ENCODE results near the gene KHK. TPM values are rescaled to one million over a fixed set of nuclear protein-coding genes. Genes with fewer than 3 reads are reported as not detected.

KHK gene
- total and polyA plus RNA-seq, 2 donors, result 1.7 to 6.8 TPM

DNA sequence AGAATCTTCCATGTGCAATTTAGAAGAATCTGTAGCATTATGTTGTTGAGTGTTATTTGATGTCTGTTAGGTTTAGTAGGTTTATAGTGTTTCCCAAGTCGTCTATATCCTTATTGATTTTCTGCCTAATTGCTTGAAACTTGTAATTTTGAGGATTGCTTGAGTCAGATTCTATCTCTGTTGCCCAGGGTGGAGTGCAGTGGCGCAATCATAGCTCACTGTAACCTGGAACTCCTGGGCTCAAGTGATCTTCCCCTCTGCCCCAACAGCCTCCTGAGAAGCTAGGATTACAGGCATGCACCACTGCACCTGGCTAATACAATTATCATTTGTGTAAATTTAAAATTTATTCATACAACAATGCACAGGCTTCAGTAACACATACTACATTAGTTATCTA lies 59.1 kb downstream of the KHK start:
- Histone ChIP-seq H3K36me3 (ENCODE audit: insufficient read depth) (no peaks in the 10 kb centered on the region), H3K27ac (ENCODE audit: low read depth) (no peak overlapping the region), H3K4me1 (ENCODE audit: insufficient read depth) (no peaks in the 10 kb centered on the region), H3K4me3 (ENCODE audit: low read depth, low read length) (no peak overlapping the region)
- WGBS, result 70% methylated on average over 2 of the region's 2 CpGs
- DNase-seq (ENCODE audit: extremely low spot score), result no peak

DNA sequence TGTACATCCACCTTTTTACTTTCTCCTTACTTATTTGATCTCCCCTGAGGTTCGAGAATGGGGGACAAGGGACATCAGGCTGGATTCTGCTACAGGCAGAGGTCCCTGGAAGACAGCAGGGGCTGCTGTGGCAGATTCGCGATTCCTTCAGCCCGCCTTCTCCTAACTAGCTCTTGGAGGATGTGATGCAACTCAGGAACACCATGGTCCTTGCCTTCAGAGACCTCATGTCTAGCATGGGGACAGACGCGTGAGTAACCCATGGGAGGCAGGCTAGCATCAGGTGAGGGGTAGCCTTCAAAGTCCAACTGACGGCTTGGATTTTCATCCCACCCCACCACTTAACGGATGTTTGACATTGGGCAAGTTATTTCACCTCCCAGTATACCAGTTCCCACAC lies 61.4 kb downstream of the KHK start:
- no peak for DNase-seq (ENCODE audit: extremely low spot score)
- WGBS, result 95% methylated on average over 8 of the region's 8 CpGs
- Histone ChIP-seq H3K27ac (ENCODE audit: low read depth) (no peak overlapping the region), H3K4me1 (ENCODE audit: insufficient read depth) (no peaks in the 10 kb centered on the region), H3K36me3 (ENCODE audit: insufficient read depth) (no peaks in the 10 kb centered on the region), H3K4me3 (ENCODE audit: low read depth, low read length) (no peak overlapping the region)

- peak; percentile 46 for DNase-seq (ENCODE audit: extremely low spot score)
- WGBS, result 56% methylated on average over 12 of the region's 12 CpGs
Measured at GRCh38 chr2:27148801-27149439, 62.3 kb downstream of the KHK start, which contains the start of gene TCF23. TCF23 (plus strand) TSS chr2:27149004; CDS start chr2:27149134, 130 bp downstream.

GRCh38 chr2:27149570-27150405 lies 63.2 kb downstream of the KHK start:
- H3K4me1 ChIP-seq (ENCODE audit: insufficient read depth), result no peaks in the 10 kb centered on the region
- DNase-seq (ENCODE audit: extremely low spot score), result no peak
- 92% methylated on average over 29 of the region's 29 CpGs for WGBS
- H3K27ac ChIP-seq (ENCODE audit: low read depth), result no peak overlapping the region
- no peaks in the 10 kb centered on the region for H3K36me3 ChIP-seq (ENCODE audit: insufficient read depth)
- no peak overlapping the region for H3K4me3 ChIP-seq (ENCODE audit: low read depth, low read length)

More at GRCh38 chr2:27148801-27149439, 62.3 kb downstream of the KHK start, which contains the start of gene TCF23:
- no peaks in the 10 kb centered on the region for H3K4me1 ChIP-seq (ENCODE audit: insufficient read depth)
- H3K27ac ChIP-seq (ENCODE audit: low read depth), result no peak within 1 kb of the TSS
- H3K36me3 ChIP-seq (ENCODE audit: insufficient read depth), result no peaks in the 10 kb centered on the region
- H3K4me3 ChIP-seq (ENCODE audit: low read depth, low read length), result no peak within 1 kb of the TSS

Other genes with a start within 250 kb of the KHK start
- 1.2 TPM for gene DPYSL5, start 238.6 kb upstream of the KHK start, total RNA-seq
- 0.43 TPM for gene DPYSL5, start 238.6 kb upstream of the KHK start, polyA plus RNA-seq
- gene MAPRE3, start 116.1 kb upstream of the KHK start, total RNA-seq, result 3.2 TPM
- 24.4 TPM for gene MAPRE3, start 116.1 kb upstream of the KHK start, polyA plus RNA-seq
- gene TMEM214, start 53.8 kb upstream of the KHK start, total RNA-seq, result 54.4 TPM
- gene TMEM214, start 53.8 kb upstream of the KHK start, polyA plus RNA-seq, result 49.8 TPM
- 12.0 TPM for gene AGBL5, start 35.1 kb upstream of the KHK start, total RNA-seq
- 31.0 TPM for gene AGBL5, start 35.1 kb upstream of the KHK start, polyA plus RNA-seq
- 273 TPM for gene OST4, start 15.1 kb upstream of the KHK start, total RNA-seq
- 386 TPM for gene OST4, start 15.1 kb upstream of the KHK start, polyA plus RNA-seq
- gene EMILIN1, start 8.2 kb upstream of the KHK start, total RNA-seq, result 122 TPM
- gene EMILIN1, start 8.2 kb upstream of the KHK start, polyA plus RNA-seq, result 347 TPM
- 4.1 TPM for gene CGREF1, start 32.4 kb downstream of the KHK start, total RNA-seq
- 1.0 TPM for gene CGREF1, start 32.4 kb downstream of the KHK start, polyA plus RNA-seq
- gene ABHD1, start 37.0 kb downstream of the KHK start, total RNA-seq, result not detected
- 0.35 TPM for gene ABHD1, start 37.0 kb downstream of the KHK start, polyA plus RNA-seq
- gene PREB, start 47.9 kb downstream of the KHK start, total RNA-seq, result 20.5 TPM
- 49.1 TPM for gene PREB, start 47.9 kb downstream of the KHK start, polyA plus RNA-seq
- gene PRR30, start 52.6 kb downstream of the KHK start, total RNA-seq, result not detected
- not detected for gene PRR30, start 52.6 kb downstream of the KHK start, polyA plus RNA-seq
- 0.85 TPM for gene TCF23, start 62.2 kb downstream of the KHK start, total RNA-seq
- gene TCF23, start 62.2 kb downstream of the KHK start, polyA plus RNA-seq, result 0.08 TPM
- 134 TPM for gene ATRAID, start 125.3 kb downstream of the KHK start, total RNA-seq
- gene ATRAID, start 125.3 kb downstream of the KHK start, polyA plus RNA-seq, result 174 TPM
- 8.2 TPM for gene SLC5A6, start 125.5 kb downstream of the KHK start, total RNA-seq
- 17.7 TPM for gene SLC5A6, start 125.5 kb downstream of the KHK start, polyA plus RNA-seq
- gene CAD, start 130.6 kb downstream of the KHK start, total RNA-seq, result 27.3 TPM
- gene CAD, start 130.6 kb downstream of the KHK start, polyA plus RNA-seq, result 23.4 TPM
- gene SLC30A3, start 176.3 kb downstream of the KHK start, total RNA-seq, result 0.53 TPM
- 0.04 TPM for gene SLC30A3, start 176.3 kb downstream of the KHK start, polyA plus RNA-seq
- 0.42 TPM for gene DNAJC5G, start 188.7 kb downstream of the KHK start, total RNA-seq
- not detected for gene DNAJC5G, start 188.7 kb downstream of the KHK start, polyA plus RNA-seq
- gene TRIM54, start 195.7 kb downstream of the KHK start, total RNA-seq, result 2.6 TPM
- gene TRIM54, start 195.7 kb downstream of the KHK start, polyA plus RNA-seq, result 0.04 TPM
- gene UCN, start 221.7 kb downstream of the KHK start, total RNA-seq, result 1.1 TPM
- gene UCN, start 221.7 kb downstream of the KHK start, polyA plus RNA-seq, result 1.5 TPM
- 46.2 TPM for gene MPV17, start 236.3 kb downstream of the KHK start, total RNA-seq
- gene MPV17, start 236.3 kb downstream of the KHK start, polyA plus RNA-seq, result 89.2 TPM